Measurements from ENCODE around the gene LILRB4. TPM values are rescaled to one million over a fixed set of nuclear protein-coding genes. Genes with fewer than 3 reads are reported as not detected.

The LILRB4 gene
- total and polyA plus RNA-seq, 2 experiments from 2014 or later = not detected

GRCh38 chr19:54614726-54615125, 48.1 kb upstream of the LILRB4 start:
- Mint-ChIP-seq H3K9me3 (peaks cover 94% of the 10 kb centered on the region), H3K4me3 (no peak overlapping the region), H3K27me3 (ENCODE audit: insufficient read depth, low read depth, poor library complexity) (peaks cover 2% of the 10 kb centered on the region), H3K4me1 (no peaks in the 10 kb centered on the region), H3K36me3 (ENCODE audit: low read depth) (peaks cover 19% of the 10 kb centered on the region), H3K27ac (no peak overlapping the region)
- H3K9me2 ChIP-seq (ENCODE audit: insufficient read depth) = no peaks in the 10 kb centered on the region
- no peak for TF ChIP-seq ZNF114 (CRISPR knock-in tag; IDR thresholded peaks at IDR 0.05)
- no peak for TF ChIP-seq EZH2 (IDR thresholded peaks at IDR 0.05; ENCODE audit: low read depth, unreplicated experiment)
- TF ChIP-seq REST (IDR thresholded peaks at IDR 0.05; ENCODE audit: unreplicated experiment) = no peak
- no peak for TF ChIP-seq NANOG (IDR thresholded peaks at IDR 0.05; ENCODE audit: borderline replicate concordance)
- TF ChIP-seq, protein P1, sequence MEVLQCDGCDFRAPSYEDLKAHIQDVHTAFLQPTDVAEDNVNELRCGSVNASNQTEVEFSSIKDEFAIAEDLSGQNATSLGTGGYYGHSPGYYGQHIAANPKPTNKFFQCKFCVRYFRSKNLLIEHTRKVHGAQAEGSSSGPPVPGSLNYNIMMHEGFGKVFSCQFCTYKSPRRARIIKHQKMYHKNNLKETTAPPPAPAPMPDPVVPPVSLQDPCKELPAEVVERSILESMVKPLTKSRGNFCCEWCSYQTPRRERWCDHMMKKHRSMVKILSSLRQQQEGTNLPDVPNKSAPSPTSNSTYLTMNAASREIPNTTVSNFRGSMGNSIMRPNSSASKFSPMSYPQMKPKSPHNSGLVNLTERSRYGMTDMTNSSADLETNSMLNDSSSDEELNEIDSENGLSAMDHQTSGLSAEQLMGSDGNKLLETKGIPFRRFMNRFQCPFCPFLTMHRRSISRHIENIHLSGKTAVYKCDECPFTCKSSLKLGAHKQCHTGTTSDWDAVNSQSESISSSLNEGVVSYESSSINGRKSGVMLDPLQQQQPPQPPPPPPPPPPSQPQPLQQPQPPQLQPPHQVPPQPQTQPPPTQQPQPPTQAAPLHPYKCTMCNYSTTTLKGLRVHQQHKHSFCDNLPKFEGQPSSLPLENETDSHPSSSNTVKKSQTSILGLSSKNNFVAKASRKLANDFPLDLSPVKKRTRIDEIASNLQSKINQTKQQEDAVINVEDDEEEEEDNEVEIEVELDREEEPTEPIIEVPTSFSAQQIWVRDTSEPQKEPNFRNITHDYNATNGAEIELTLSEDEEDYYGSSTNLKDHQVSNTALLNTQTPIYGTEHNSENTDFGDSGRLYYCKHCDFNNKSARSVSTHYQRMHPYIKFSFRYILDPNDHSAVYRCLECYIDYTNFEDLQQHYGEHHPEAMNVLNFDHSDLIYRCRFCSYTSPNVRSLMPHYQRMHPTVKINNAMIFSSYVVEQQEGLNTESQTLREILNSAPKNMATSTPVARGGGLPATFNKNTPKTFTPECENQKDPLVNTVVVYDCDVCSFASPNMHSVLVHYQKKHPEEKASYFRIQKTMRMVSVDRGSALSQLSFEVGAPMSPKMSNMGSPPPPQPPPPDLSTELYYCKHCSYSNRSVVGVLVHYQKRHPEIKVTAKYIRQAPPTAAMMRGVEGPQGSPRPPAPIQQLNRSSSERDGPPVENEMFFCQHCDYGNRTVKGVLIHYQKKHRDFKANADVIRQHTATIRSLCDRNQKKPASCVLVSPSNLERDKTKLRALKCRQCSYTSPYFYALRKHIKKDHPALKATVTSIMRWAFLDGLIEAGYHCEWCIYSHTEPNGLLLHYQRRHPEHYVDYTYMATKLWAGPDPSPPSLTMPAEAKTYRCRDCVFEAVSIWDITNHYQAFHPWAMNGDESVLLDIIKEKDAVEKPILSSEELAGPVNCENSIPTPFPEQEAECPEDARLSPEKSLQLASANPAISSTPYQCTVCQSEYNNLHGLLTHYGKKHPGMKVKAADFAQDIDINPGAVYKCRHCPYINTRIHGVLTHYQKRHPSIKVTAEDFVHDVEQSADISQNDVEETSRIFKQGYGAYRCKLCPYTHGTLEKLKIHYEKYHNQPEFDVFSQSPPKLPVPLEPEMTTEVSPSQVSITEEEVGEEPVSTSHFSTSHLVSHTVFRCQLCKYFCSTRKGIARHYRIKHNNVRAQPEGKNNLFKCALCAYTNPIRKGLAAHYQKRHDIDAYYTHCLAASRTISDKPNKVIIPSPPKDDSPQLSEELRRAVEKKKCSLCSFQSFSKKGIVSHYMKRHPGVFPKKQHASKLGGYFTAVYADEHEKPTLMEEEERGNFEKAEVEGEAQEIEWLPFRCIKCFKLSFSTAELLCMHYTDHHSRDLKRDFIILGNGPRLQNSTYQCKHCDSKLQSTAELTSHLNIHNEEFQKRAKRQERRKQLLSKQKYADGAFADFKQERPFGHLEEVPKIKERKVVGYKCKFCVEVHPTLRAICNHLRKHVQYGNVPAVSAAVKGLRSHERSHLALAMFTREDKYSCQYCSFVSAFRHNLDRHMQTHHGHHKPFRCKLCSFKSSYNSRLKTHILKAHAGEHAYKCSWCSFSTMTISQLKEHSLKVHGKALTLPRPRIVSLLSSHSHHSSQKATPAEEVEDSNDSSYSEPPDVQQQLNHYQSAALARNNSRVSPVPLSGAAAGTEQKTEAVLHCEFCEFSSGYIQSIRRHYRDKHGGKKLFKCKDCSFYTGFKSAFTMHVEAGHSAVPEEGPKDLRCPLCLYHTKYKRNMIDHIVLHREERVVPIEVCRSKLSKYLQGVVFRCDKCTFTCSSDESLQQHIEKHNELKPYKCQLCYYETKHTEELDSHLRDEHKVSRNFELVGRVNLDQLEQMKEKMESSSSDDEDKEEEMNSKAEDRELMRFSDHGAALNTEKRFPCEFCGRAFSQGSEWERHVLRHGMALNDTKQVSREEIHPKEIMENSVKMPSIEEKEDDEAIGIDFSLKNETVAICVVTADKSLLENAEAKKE (CRISPR knock-in tag; IDR thresholded peaks at IDR 0.05) = no peak
- TF ChIP-seq EZH2phosphoT487 (IDR thresholded peaks at IDR 0.05; ENCODE audit: unreplicated experiment) = no peak
- TF ChIP-seq STAT1 (IDR thresholded peaks at IDR 0.05; ENCODE audit: unreplicated experiment) = no peak
- TF ChIP-seq ZNF331 (CRISPR knock-in tag; IDR thresholded peaks at IDR 0.05; ENCODE audit: low read depth) = no peak
- TF ChIP-seq ETS1 (IDR thresholded peaks at IDR 0.05) = no peak
- TF ChIP-seq CREB1 (CRISPR knock-in tag; IDR thresholded peaks at IDR 0.05; ENCODE audit: low read depth) = no peak
- no peak for TF ChIP-seq JUNB (IDR thresholded peaks at IDR 0.05; ENCODE audit: unreplicated experiment)
- TF ChIP-seq, protein P2, sequence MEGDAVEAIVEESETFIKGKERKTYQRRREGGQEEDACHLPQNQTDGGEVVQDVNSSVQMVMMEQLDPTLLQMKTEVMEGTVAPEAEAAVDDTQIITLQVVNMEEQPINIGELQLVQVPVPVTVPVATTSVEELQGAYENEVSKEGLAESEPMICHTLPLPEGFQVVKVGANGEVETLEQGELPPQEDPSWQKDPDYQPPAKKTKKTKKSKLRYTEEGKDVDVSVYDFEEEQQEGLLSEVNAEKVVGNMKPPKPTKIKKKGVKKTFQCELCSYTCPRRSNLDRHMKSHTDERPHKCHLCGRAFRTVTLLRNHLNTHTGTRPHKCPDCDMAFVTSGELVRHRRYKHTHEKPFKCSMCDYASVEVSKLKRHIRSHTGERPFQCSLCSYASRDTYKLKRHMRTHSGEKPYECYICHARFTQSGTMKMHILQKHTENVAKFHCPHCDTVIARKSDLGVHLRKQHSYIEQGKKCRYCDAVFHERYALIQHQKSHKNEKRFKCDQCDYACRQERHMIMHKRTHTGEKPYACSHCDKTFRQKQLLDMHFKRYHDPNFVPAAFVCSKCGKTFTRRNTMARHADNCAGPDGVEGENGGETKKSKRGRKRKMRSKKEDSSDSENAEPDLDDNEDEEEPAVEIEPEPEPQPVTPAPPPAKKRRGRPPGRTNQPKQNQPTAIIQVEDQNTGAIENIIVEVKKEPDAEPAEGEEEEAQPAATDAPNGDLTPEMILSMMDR (conservative IDR thresholded peaks at IDR 0.05; ENCODE audit: low read depth in 2 of 2) = no peak
- no peak for TF ChIP-seq POLR2AphosphoS5 (IDR thresholded peaks at IDR 0.05; ENCODE audit: low read depth)
- no peaks in the 10 kb centered on the region for H3K27me3 ChIP-seq (ENCODE audit: insufficient read depth)
- no peak overlapping the region for H2AFZ ChIP-seq
- no peak overlapping the region for H3K4me3 ChIP-seq
- no peaks in the 10 kb centered on the region for H3F3A ChIP-seq (replicated peaks; ENCODE audit: low read depth)
- no peaks in the 10 kb centered on the region for H3K79me2 ChIP-seq (replicated peaks; ENCODE audit: insufficient read depth)
- no peaks in the 10 kb centered on the region for H3K4me1 ChIP-seq (ENCODE audit: insufficient read depth)
- no peak overlapping the region for H3K27ac ChIP-seq (ENCODE audit: low read depth)
- DNase-seq (ENCODE audit: low spot score) (no peak), ATAC-seq (no peak)
- no peaks in the 10 kb centered on the region for H4K20me1 ChIP-seq (replicated peaks; ENCODE audit: insufficient read depth)
- H3K4me2 ChIP-seq = no peak overlapping the region
- H3K36me3 ChIP-seq (ENCODE audit: insufficient read depth) = peaks cover 7% of the 10 kb centered on the region
